Heart left ventricle (tissue), 13 donors: ENCODE measurements around the gene TNIK.

ENCODE experiments used
- POLR2A ChIP-seq, 2 donors: fragments of 450-650 bp; IDR thresholded peaks; one replicate each; pipeline ENCODE4 v1.6.1; 2017; ENCODE audit warnings: antibody characterized with exemption in 2 of 2, mild to moderate bottlenecking in 2 of 2, moderate library complexity in 2 of 2
- TF ChIP-seq, protein P1 (sequence below), 12 donors: fragments of 200-600 bp; sonication (generic) in 4 of 12; IDR thresholded peaks; one replicate each; pipeline versions ENCODE4 v1.5.0 to v1.8.0; 2018 to 2022; ENCODE audit warnings: antibody characterized with exemption in 12 of 12, mild to moderate bottlenecking in 5 of 12
- donor health status: ischemic (EF 13 %, LVEDD 7.1; RV severe dilation, severe dysfunction).
- donor health status: DM: no; HTN: yes; CAD: no.
- donor health status: DM: no; HTN: no; CAD: no.
- donor health status: ischemic (EF 25% LVEDD 6.9; RV normal size, moderate dysfunction).
- donor health status: ischemic (EF 25% LVEDD 5.7; RV mildly dilated, moderate dysfunction).
- donor health status: ischemic (EF 35%, LVEDD 5.7; RV mildly dilated, moderate dysfunction).
- donor health status: nonischemic (EF 11% LVEDD 7.7; RV severe dilation, severe dysfunction).
- donor health status: DM: yes; HTN: yes; CAD: no.
- donor health status: PGD.
- donor health status: ischemic (EF 29% LVEDD 5.4; RV normal size, mild dysfunction).
- donor health status: nonischemic (EF 23%, LVEDD 6.1; RV moderate dilation, normal function).

DNA sequence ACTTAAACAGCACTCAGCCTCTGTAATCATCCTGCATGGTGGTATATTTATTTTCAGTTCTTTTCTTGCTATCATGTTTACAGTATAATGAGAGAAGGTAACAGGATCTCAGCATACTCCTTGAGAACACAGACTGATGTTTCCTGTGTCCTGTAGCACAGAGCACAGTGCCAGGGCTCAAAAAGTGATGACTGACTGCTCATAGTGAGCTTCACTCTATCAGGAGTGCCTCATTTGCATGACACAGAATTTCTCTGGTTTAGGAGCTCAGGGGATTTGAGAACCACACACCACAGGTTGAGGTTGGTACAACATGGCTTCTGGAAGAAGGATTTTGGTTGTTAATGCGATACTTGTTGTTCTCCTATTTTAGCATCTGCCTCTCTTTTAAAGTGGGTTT is 365.1 kb downstream of the TNIK start:
- TF ChIP-seq, protein P1, sequence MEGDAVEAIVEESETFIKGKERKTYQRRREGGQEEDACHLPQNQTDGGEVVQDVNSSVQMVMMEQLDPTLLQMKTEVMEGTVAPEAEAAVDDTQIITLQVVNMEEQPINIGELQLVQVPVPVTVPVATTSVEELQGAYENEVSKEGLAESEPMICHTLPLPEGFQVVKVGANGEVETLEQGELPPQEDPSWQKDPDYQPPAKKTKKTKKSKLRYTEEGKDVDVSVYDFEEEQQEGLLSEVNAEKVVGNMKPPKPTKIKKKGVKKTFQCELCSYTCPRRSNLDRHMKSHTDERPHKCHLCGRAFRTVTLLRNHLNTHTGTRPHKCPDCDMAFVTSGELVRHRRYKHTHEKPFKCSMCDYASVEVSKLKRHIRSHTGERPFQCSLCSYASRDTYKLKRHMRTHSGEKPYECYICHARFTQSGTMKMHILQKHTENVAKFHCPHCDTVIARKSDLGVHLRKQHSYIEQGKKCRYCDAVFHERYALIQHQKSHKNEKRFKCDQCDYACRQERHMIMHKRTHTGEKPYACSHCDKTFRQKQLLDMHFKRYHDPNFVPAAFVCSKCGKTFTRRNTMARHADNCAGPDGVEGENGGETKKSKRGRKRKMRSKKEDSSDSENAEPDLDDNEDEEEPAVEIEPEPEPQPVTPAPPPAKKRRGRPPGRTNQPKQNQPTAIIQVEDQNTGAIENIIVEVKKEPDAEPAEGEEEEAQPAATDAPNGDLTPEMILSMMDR (IDR thresholded peaks at IDR 0.05): no peak
- TF ChIP-seq POLR2A (IDR thresholded peaks at IDR 0.05): no peak
